OCI-LY3 (cell line): Measurements from ENCODE around the gene FBN2.

Source experiments
- EZH2phosphoT487 ChIP-seq: fragments of 200-600 bp; shearing (Covaris generic); IDR thresholded peaks from 2 replicates; pipeline ENCODE4 v1.6.1; 2018; ENCODE audit warnings: antibody characterized with exemption, mixed run types, low read depth
- TF ChIP-seq, protein P1 (sequence below): fragments of 200-600, 300-600 bp; sonication (generic); IDR thresholded peaks from 2 replicates; pipeline ENCODE4 v1.5.1; 2014; ENCODE audit warnings: antibody characterized with exemption, low read length, low read depth

GRCh38 chr5:128579639-128580038 is 41.6 kb upstream of the FBN2 start:
- TF ChIP-seq, protein P1, sequence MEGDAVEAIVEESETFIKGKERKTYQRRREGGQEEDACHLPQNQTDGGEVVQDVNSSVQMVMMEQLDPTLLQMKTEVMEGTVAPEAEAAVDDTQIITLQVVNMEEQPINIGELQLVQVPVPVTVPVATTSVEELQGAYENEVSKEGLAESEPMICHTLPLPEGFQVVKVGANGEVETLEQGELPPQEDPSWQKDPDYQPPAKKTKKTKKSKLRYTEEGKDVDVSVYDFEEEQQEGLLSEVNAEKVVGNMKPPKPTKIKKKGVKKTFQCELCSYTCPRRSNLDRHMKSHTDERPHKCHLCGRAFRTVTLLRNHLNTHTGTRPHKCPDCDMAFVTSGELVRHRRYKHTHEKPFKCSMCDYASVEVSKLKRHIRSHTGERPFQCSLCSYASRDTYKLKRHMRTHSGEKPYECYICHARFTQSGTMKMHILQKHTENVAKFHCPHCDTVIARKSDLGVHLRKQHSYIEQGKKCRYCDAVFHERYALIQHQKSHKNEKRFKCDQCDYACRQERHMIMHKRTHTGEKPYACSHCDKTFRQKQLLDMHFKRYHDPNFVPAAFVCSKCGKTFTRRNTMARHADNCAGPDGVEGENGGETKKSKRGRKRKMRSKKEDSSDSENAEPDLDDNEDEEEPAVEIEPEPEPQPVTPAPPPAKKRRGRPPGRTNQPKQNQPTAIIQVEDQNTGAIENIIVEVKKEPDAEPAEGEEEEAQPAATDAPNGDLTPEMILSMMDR, result no peak
- TF ChIP-seq EZH2phosphoT487, result no peak
